Stimulated activated CD8-positive, alpha-beta memory T cell treated with anti-CD3 and anti-CD28 coated beads, Interleukin-15, amount 100 ng/mL, for 1 hour (primary cell): ENCODE results near the gene FLCN.

ENCODE experiments used
- DNase-seq: peaks from one replicate; pipeline ENCODE4 v3.0.0-alpha.2; 2020; ENCODE audit warnings: low read depth

FLCN gene

DNA sequence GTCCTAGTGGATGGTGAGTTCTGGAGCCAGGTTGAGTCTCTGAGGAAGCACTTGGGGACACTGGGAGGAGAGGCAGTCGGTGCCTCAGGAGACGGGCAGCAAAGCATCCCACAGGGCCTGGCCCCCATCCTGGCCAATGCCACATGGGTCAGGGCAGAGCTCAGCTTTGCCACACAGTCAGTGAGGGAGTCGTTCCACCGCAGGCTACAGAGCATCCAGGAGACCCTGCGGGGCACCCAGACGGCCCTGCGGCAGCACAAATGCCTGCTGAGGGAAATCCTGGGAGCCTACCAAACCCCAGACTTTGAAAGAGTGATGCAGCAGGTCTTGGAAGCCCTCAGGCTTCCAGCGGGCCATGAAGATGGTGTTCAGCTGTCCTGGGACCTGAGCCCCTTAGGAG is 70.5 kb downstream of the FLCN start:
- no peak for DNase-seq

DNA sequence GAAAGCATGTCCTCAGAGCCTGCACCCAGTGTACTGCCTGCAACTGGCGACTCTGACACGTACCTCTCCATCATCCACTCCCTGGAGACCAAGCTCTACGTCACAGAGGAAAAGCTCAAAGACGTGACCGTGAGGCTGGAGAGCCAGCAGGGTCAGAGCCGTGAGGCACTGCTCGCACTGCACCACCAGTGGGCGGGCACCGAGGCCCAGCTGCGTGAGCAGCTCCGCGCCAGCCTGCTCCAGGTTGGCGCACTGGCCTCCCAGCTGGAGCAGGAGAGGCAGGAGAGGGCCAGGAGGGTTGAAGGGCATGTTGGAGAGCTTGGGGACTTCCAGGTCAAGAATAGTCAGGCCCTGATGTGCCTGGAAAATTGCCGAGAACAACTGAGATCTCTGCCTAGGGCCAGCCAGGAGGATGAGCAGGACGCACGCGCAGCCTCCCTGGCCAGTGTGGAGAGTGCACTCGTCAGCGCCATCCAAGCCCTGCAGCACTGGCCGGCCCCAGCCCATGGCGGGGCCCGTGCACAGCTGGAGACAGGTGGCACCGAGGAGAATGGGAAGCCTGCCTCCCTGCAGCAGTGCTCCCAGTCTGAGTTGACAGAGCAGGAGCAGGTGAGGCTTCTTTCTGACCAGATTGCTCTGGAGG is 71.2 kb downstream of the FLCN start:
- DNase-seq = no peak

DNA sequence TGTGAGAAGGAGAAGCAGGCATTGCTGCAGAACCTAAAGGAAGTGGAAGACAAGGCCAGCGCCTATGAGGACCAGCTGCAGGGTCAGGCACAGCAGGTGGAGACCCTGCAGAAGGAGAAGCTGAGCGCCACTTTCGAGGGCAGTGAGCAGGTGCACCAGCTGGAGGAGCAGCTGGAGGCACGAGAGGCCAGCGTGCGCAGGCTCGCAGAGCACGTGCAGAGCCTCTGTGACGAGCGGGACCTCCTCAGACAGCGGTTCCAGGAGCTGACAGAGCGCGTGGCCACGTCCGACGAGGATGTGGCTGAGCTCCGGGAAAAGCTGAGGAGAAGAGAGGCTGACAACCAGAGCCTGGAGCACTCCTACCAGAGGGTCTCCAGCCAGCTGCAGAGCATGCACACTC is 72.3 kb downstream of the FLCN start:
- DNase-seq = no peak

DNA sequence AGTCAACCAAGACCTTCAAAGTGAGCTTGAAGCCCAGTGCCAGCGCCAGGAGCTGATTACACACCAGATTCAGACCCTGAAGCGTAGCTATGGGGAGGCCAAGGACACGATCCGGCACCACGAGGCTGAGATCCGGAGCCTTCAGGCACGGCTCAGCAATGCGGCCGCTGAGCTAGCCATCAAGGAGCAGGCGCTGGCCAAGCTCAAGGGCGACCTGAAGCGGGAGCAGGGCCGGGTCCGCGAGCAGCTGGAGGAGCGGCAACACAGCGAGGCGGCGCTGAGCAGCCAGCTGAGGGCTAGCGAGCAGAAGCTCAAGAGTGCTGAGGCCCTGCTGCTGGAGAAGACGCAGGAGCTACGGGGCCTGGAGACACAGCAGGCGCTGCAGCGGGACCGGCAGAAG is 72.8 kb downstream of the FLCN start:
- DNase-seq = no peak
